MCF 10A (cell line): ENCODE results near the gene EFNA1. TPM values are rescaled to one million over a fixed set of nuclear protein-coding genes. Genes with fewer than 3 reads are reported as not detected.
"Not testable (repeated sequence)": the region's sequence is repeated elsewhere in the genome, so short reads cannot be mapped to it uniquely, and the experiment has no call there.

Source experiments
- BruUV-seq: library from RNA; stranded (reverse); fragments of 400-500 nt; replicated peaks from 2 replicates; lab custom pipeline; 2021; lab: Mats Ljungman, UMichigan
- CTCF ChIA-PET: fragments of 300-600 bp; sonication (Branson Sonifier 250); formaldehyde crosslinking; extraction: SDS; loops from one replicate; lab custom pipeline; 2021; ENCODE audit warnings: antibody characterized with exemption, inconsistent platforms; lab: Yijun Ruan, JAX
- POLR2A ChIA-PET: fragments of 300-600, 350-650 bp; sonication (Branson Sonifier 250); formaldehyde crosslinking; extraction: SDS; loops from one replicate; lab custom pipeline; 2020; ENCODE audit warnings: antibody characterized with exemption, inconsistent platforms; lab: Yijun Ruan, JAX
- DNase-seq: peaks from one replicate; pipeline ENCODE4 v3.0.0-alpha.2; 2018; ENCODE audit not compliant: unreplicated experiment
- H3K27ac Mint-ChIP-seq: one replicate; pipeline ENCODE4 v1.8.0; 2022; ENCODE audit warnings: mild to moderate bottlenecking, low read depth, mixed read lengths; ENCODE audit not compliant: unreplicated experiment
- H3K27me3 Mint-ChIP-seq: one replicate; pipeline ENCODE4 v1.8.0; 2022; ENCODE audit warnings: mixed read lengths; ENCODE audit not compliant: insufficient read depth, unreplicated experiment
- H3K36me3 Mint-ChIP-seq: one replicate; pipeline ENCODE4 v1.8.0; 2022; ENCODE audit warnings: mild to moderate bottlenecking, moderate library complexity, mixed read lengths; ENCODE audit not compliant: insufficient read depth, unreplicated experiment
- H3K4me1 Mint-ChIP-seq: one replicate; pipeline ENCODE4 v1.8.0; 2022; ENCODE audit warnings: mixed read lengths; ENCODE audit not compliant: insufficient read depth, unreplicated experiment
- H3K4me3 Mint-ChIP-seq: one replicate; pipeline ENCODE4 v1.8.0; 2022; ENCODE audit warnings: mild to moderate bottlenecking, moderate library complexity, mixed read lengths; ENCODE audit not compliant: unreplicated experiment
- H3K9me3 Mint-ChIP-seq: one replicate; pipeline ENCODE4 v1.8.0; 2022; ENCODE audit warnings: mixed read lengths; ENCODE audit not compliant: unreplicated experiment
- intact Hi-C: fragments of 100-400 bp; cut with micrococcal nuclease; formaldehyde crosslinking; loops from 2 replicates; pipeline ENCODE4 v1.14.1; 2022
- total RNA-seq: library from RNA; stranded (reverse); gene quantifications from 2 replicates; pipeline ENCODE4 v1.2.3, GENCODE V29; 2022
- TF ChIP-seq, protein P1 (sequence below): fragments of 200-600 bp; IDR thresholded peaks from one replicate; pipeline ENCODE4 v1.8.0; 2022; ENCODE audit warnings: antibody characterized with exemption, mild to moderate bottlenecking; ENCODE audit not compliant: unreplicated experiment

EFNA1 gene
- total RNA-seq, 1 experiment from 2014 or later = 38.9 TPM

DNA sequence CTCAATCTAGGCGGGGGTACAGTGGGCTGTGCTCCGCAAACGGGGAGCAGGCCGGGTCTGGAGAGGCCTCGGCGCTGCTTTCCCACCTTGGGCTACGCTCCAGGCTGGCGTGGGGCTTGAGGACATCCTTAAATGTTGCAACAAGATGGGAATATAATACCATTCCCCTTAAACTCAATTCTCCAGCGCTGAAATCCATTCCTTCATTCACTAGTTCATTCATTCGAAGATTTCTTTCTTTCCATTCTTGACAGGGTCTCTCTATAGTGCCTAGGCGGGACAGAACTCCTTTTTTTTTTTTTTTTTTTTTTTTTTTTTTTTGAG is 12.9 kb downstream of the EFNA1 start:
- Mint-ChIP-seq H3K27me3 (no peaks in the 10 kb centered on the region), H3K9me3 (no peaks in the 10 kb centered on the region), H3K27ac (peak overlapping the region; percentile 94), H3K4me1 (peaks cover 10% of the 10 kb centered on the region), H3K4me3 (peak overlapping the region; percentile 80), H3K36me3 (peaks cover 35% of the 10 kb centered on the region)
- ChIA-PET CTCF (interaction anchor here (0.7 to 14.0 kb wide), 4 partner anchors 12 to 50 kb away, joined by 3 to 161 read pairs (median 10); partner anchors contain the start of gene KRTCAP2), POLR2A (interaction anchor here (0.7 to 8.1 kb wide), 5 partner anchors 16 to 311 kb away, joined by 3 to 238 read pairs (median 3); partner anchors contain the start of genes EFNA1 and KRTCAP2)
- TF ChIP-seq, protein P1, sequence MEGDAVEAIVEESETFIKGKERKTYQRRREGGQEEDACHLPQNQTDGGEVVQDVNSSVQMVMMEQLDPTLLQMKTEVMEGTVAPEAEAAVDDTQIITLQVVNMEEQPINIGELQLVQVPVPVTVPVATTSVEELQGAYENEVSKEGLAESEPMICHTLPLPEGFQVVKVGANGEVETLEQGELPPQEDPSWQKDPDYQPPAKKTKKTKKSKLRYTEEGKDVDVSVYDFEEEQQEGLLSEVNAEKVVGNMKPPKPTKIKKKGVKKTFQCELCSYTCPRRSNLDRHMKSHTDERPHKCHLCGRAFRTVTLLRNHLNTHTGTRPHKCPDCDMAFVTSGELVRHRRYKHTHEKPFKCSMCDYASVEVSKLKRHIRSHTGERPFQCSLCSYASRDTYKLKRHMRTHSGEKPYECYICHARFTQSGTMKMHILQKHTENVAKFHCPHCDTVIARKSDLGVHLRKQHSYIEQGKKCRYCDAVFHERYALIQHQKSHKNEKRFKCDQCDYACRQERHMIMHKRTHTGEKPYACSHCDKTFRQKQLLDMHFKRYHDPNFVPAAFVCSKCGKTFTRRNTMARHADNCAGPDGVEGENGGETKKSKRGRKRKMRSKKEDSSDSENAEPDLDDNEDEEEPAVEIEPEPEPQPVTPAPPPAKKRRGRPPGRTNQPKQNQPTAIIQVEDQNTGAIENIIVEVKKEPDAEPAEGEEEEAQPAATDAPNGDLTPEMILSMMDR = no peak
- no TSS peak for BruUV-seq
- no peak for DNase-seq
- intact Hi-C loops = no loop called here

DNA sequence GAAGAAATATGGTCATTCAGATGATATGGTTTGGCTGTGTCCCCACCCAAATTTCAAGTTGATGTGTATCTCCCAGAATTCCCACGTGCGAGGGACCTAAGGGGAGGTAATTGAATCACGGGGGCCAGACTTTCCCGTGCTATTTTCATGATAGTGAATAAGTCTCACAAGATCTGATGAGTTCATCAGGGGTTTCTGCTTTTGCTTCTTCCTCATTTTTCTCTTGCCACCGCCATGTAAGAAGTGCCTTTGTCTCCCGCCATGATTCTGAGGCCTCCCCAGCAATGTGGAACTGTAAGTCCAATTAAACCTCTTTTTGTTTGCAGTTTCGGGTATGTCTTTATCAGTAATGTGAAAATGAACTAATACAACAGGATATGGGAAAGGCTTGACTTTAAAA is 14.1 kb downstream of the EFNA1 start:
- intact Hi-C loops = no loop called here
- Mint-ChIP-seq H3K27ac (no peak overlapping the region), H3K4me3 (no peak overlapping the region), H3K4me1 (peaks cover 10% of the 10 kb centered on the region), H3K36me3 (peaks cover 32% of the 10 kb centered on the region), H3K27me3 (no peaks in the 10 kb centered on the region), H3K9me3 (no peaks in the 10 kb centered on the region)
- BruUV-seq = no TSS peak
- ChIA-PET CTCF (interaction anchor here (0.5 to 2.4 kb wide), 7 partner anchors 15 to 182 kb away, joined by 3 to 13 read pairs (median 5); partner anchors contain the start of genes KRTCAP2 and TRIM46), POLR2A (interaction anchor here (1.5 kb wide), 2 partner anchors 16 to 138 kb away, joined by 4 to 6 read pairs; no protein-coding TSS in a partner anchor)
- DNase-seq = no peak
- TF ChIP-seq, protein P1 = no peak

DNA sequence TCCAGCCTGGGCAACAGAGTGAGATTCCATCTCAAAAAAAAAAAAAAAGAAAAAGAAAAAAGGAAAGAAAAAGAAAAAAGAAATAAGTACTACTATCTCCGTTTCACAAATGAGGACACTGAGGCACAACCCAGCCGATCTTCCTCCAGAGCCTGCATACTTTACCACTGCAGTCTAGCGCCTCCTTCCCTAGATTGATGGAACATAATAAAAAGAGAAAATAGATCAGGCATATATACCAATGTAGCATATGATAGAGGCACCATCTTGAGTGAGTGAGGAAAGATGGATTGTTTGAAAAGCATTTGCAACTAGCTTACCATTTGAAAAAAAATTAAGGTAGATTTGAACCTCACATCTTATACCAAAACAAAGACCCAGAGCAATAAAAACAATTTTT is 17.8 kb downstream of the EFNA1 start:
- no peak overlapping the region for H3K27ac Mint-ChIP-seq
- no peak overlapping the region for H3K4me3 Mint-ChIP-seq
- intact Hi-C loops = no loop called here
- TF ChIP-seq, protein P1 = peak; percentile 12
- peaks cover 8% of the 10 kb centered on the region for H3K27me3 Mint-ChIP-seq
- CTCF ChIA-PET = interaction anchor here (1.1 to 5.5 kb wide), 7 partner anchors 10 to 60 kb away, joined by 3 to 40 read pairs (median 10); partner anchors contain the start of genes KRTCAP2 and SLC50A1
- DNase-seq = no peak
- H3K36me3 Mint-ChIP-seq = peaks cover 2% of the 10 kb centered on the region
- BruUV-seq = no TSS peak
- no peaks in the 10 kb centered on the region for H3K9me3 Mint-ChIP-seq
- POLR2A ChIA-PET = interaction anchor here (0.8 to 1.4 kb wide), 2 partner anchors 10 to 27 kb away, joined by 3 to 4 read pairs; partner anchors contain the start of gene SLC50A1
- no peaks in the 10 kb centered on the region for H3K4me1 Mint-ChIP-seq

DNA sequence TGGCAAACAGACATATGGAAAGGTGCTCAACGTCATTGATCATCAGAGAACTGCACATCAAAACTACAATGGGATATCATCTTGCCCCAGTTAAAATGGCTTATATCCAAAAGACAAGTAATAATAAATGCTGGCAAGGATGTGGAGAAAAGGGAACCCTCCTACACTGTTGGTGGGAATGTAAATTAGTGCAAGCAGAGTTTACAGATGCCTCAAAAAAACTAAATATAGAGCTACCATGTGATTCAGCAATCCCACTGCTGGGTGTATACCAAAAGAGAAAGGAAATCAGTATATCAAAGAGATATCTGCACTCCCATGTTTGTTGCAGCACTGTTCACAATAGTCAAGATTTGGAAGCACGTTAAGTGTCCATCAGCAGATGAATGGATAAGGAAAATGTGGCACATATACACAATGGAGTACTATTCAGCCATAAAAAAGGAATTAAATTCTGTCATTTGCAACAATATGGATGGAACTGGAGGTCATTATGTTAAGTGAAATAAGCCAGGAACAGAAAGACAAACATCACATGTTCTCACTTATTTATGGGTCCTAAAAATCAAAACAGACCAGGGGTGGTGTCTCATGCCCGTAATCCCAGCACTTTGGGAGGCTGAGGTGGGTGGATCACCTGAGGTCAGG is 28.4 kb downstream of the EFNA1 start:
- H3K27ac Mint-ChIP-seq, intact Hi-C loops, H3K9me3 Mint-ChIP-seq, H3K4me3 Mint-ChIP-seq, BruUV-seq, H3K36me3 Mint-ChIP-seq, DNase-seq, H3K4me1 Mint-ChIP-seq: not testable (repeated sequence)
- ChIA-PET CTCF (interaction anchor here (0.5 to 3.8 kb wide), 7 partner anchors 10 to 71 kb away, joined by 3 to 21 read pairs (median 4); partner anchors contain the start of genes KRTCAP2 and TRIM46), POLR2A (interaction anchor here (1.9 kb wide), 1 partner anchor 17 kb away, joined by 8 read pairs; the partner anchor contains the start of gene KRTCAP2)
- H3K27me3 Mint-ChIP-seq = peaks cover 19% of the 10 kb centered on the region
